ENCODE data around the gene GADD45A.

DNA sequence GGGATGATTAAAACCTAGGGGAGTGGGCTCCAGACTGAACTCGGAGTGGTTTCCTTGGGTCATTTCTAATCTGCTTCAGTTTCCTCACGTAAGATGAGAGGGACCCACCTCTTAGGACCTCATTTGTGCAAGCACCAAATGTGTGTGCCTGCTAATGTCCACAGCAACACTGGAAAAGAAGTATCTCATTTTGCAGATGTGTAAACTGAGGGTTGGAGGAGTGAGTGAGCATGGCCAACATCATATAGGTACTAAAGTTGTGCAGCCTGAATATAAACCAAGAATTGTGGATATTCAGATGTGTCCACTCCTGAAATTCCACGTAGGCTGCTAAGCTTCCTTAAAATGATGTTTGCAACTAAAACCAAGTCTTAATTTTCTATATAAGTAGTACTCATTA, 51.7 kb downstream of the GADD45A start:
- TF ChIP-seq EZH2 (IDR thresholded peaks at IDR 0.05; ENCODE audit: insufficient read depth, poor library complexity, severe bottlenecking) (no peak), EZH2phosphoT487 (IDR thresholded peaks at IDR 0.05; ENCODE audit: insufficient read depth, low read depth) (no peak)

Data from GM23248 (cell line).